NCI-H2081 treated with DMSO at 0.1 percent for 48 hours (cell line): ENCODE results near the gene B3GAT1.

ENCODE experiments used
- DNase-seq: peaks from one replicate; lab custom pipeline; 2025; lab: John Stamatoyannopoulos, UW

The B3GAT1 gene

GRCh38 chr11:134409552-134410429, 2.3 kb downstream of the B3GAT1 start:
- no peak for DNase-seq

- no peak for DNase-seq
These were observed 4.1 kb downstream of the B3GAT1 start for GRCh38 chr11:134407923-134408322.

- DNase-seq = no peak
These were observed 4.7 kb downstream of the B3GAT1 start for GRCh38 chr11:134407321-134407828.

- DNase-seq = no peak
These were observed 5.5 kb downstream of the B3GAT1 start for GRCh38 chr11:134406264-134407185.

DNA sequence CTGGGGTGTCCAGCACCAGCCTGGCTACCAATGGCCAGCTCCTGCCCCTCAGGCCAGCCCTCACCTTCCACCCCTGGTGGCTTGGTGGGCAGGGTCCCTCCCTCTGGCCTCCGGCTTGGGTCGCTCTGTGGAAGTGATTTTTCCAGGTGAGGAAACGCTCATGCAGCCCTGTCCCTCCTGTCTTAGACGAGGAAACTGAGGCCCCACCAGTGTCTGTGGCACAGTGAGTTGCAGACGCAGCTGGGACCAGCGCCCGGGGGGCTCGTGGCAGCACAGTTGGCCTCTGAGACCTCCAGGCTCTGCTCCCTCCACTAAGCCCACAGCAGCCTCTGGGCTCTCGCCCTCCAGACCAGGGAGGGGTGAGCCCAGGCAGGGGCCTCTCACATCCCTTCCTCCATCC, 6.2 kb downstream of the B3GAT1 start:
- DNase-seq = no peak

GRCh38 chr11:134405436-134405835, 6.6 kb downstream of the B3GAT1 start:
- no peak for DNase-seq

GRCh38 chr11:134404575-134405341, 7.3 kb downstream of the B3GAT1 start:
- DNase-seq = no peak

GRCh38 chr11:134402910-134403309, 9.1 kb downstream of the B3GAT1 start:
- DNase-seq = no peak

GRCh38 chr11:134401825-134402809, 9.9 kb downstream of the B3GAT1 start:
- DNase-seq = no peak

- no peak for DNase-seq
These were observed 12.0 kb downstream of the B3GAT1 start for GRCh38 chr11:134399996-134400395.

GRCh38 chr11:134399293-134399654, 12.8 kb downstream of the B3GAT1 start:
- no peak for DNase-seq

DNA sequence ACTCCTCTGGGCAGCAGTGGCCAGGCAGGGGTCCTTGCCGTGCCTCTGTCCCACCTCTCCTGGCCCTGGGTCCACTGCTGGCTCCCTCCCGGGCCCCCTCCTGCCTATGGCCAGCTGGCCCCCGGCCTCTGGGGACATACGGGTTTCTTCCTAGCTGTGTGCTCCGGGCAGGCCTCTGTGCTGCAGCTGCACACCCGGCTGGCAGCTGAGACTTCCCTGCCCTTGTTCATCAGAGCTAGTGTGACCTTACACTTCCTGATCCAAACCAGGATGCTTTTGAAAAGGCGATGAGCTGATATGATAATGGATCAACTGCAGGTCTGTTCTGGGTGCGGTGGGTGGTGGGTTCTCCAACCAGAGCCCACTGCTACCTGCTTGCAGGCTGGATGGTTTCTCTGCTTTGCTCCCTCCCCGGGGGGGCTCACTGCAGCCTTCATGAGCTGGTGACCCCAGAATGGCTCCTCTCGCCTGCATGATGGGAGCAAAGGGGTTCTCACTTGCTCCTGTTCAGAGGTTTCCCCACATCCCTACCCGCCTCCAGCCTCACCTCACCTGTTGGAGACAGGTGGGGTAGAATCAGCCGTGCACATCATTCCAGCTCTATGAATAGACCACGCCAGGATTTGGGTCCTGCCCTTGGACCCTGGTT, 13.3 kb downstream of the B3GAT1 start:
- no peak for DNase-seq

GRCh38 chr11:134398079-134398444, 14.0 kb downstream of the B3GAT1 start:
- no peak for DNase-seq

DNA sequence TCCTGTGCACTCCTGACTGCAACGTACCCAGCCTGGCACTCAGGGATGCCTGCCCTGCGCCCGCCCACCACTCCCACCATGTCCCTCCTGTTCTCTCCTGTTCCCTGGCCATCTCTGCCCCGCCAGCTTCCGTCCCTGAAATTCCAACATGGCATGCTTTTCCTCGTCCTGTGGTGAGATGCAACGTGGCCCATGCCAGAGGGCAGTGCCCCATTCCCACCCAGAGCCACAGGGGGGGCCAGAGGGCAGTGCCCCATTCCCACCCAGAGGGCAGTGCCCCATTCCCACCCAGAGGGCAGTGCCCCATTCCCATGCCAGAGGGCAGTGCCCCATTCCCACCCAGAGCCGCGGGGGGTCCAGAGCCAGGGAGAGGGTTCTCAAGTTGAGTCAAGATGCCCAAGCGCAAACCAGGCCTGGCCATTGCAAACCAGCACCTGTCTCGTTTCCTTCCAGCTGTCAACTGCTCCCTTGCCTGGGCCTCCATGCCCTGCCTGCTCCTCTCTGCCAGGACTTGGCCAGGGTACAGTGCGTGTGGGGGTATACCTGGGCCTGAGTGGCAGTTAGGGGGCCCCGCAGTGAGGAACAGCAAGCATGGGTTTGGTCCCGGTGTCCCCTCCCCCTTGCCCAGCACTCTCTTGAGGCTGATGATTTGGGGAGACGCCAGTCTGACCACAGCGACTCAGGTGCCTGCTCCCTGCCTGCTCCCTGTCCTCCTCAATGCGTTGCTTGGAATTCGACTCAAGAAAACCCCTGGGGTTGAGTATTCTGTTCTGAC, 14.6 kb downstream of the B3GAT1 start:
- no peak for DNase-seq

- DNase-seq = no peak
These were observed 17.0 kb downstream of the B3GAT1 start for GRCh38 chr11:134395002-134395401.

- no peak for DNase-seq
These were observed 17.7 kb downstream of the B3GAT1 start for GRCh38 chr11:134394311-134394710.

GRCh38 chr11:134393638-134394037, 18.4 kb downstream of the B3GAT1 start:
- no peak for DNase-seq

DNA sequence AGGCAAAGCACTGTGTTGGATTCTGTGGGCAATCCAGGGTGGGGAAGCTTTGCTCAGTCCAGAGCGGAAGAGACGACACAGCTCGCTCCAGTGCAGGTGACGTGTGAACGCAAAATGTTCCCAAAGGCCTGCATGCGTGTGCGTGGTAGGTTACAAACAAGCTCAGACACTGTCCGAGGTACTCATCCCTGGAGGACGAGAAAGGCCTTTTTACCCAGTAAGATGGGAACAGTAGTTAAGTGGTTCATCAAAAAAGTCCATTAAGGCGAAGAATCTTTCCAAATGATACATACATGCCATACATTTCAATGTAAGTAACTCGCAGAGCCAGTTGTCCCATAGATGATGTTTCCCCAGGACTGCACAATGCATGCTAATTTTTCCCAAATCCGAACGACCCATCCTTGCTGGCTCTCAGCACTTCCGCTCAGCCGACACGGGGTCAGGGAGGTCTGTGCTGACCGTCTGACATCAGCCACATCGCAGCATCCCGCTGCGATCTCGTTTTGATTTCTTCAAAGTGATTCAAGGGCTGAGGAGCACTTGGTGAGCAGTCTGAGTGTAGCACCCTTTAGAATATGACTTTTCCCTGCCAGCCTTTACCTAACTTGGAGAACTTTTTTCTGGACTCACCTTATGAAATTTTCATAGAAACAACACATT, 19.0 kb downstream of the B3GAT1 start:
- no peak for DNase-seq

GRCh38 chr11:134391656-134392055, 20.4 kb downstream of the B3GAT1 start:
- DNase-seq = no peak
